BE2C (cell line): Measurements from ENCODE around the gene RPGRIP1.

Source experiments
- DNase-seq: peaks from one replicate; pipeline ENCODE4 v3.0.0-alpha.2; 2020
- H3K27me3 ChIP-seq: fragments of 250-450 bp; sonication (Bioruptor Pico); 2 replicates; pipeline ENCODE4 v1.5.1; 2020; ENCODE audit warnings: mild to moderate bottlenecking
- H3K36me3 ChIP-seq: fragments of 250-450 bp; sonication (Bioruptor Pico); 2 replicates; pipeline ENCODE4 v1.5.1; 2020; ENCODE audit warnings: mild to moderate bottlenecking
- H3K4me1 ChIP-seq: fragments of 250-450 bp; sonication (Bioruptor Pico); 2 replicates; pipeline ENCODE4 v1.5.1; 2020
- H3K4me3 ChIP-seq: 2 replicates; pipeline ENCODE4 v1.5.1; 2011; ENCODE audit warnings: low read depth, low read length
- H3K9me3 ChIP-seq: fragments of 250-450 bp; sonication (Bioruptor Pico); 2 replicates; pipeline ENCODE4 v1.5.1; 2020
- TF ChIP-seq, protein P1 (sequence below): IDR thresholded peaks from 2 replicates; pipeline ENCODE4 v1.5.1; 2012; ENCODE audit warnings: mild to moderate bottlenecking, low read depth, low read length

Gene RPGRIP1

DNA sequence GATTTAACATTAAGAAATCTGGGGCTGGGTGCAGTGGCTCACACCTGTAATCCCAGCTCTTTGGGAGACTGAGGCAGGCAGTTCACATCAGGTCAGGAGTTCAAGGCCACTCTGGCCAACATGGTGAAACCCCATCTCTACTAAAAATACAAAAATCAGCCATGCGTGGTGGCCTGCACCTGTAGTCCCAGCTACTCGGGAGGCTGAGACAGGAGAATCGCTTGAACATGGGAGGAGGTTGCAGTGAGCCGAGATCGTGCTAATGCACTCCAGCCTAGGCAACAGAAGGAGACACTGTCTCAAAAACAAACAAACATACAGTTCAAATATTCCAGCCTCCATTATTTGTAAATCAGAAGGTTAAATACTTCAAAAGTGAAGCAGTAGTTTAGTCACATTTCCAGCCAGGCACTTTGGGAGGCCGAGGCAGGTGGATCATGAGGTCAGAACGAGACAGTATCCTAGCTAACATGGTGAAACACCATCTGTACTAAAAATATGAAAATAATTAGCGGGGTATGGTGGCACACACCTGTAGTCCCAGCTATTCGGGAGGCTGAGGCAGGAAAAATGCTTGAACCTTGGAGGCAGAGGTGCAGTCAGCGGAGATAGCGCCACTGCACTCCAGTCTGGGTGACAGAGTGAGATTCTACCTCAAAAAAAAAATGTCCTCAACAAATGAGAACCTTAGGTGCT lies 40.9 kb upstream of the RPGRIP1 start:
- H3K27me3 ChIP-seq: no peaks in the 10 kb centered on the region
- TF ChIP-seq, protein P1, sequence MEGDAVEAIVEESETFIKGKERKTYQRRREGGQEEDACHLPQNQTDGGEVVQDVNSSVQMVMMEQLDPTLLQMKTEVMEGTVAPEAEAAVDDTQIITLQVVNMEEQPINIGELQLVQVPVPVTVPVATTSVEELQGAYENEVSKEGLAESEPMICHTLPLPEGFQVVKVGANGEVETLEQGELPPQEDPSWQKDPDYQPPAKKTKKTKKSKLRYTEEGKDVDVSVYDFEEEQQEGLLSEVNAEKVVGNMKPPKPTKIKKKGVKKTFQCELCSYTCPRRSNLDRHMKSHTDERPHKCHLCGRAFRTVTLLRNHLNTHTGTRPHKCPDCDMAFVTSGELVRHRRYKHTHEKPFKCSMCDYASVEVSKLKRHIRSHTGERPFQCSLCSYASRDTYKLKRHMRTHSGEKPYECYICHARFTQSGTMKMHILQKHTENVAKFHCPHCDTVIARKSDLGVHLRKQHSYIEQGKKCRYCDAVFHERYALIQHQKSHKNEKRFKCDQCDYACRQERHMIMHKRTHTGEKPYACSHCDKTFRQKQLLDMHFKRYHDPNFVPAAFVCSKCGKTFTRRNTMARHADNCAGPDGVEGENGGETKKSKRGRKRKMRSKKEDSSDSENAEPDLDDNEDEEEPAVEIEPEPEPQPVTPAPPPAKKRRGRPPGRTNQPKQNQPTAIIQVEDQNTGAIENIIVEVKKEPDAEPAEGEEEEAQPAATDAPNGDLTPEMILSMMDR: no peak
- no peaks in the 10 kb centered on the region; the same call in 1 of the 2 replicates for H3K4me1 ChIP-seq
- H3K9me3 ChIP-seq: no peaks in the 10 kb centered on the region
- no peak overlapping the region for H3K4me3 ChIP-seq
- H3K36me3 ChIP-seq: peaks cover 83% of the 10 kb centered on the region
- no peak for DNase-seq

GRCh38 chr14:21240417-21240816 lies 39.5 kb upstream of the RPGRIP1 start:
- Histone ChIP-seq H3K9me3 (no peaks in the 10 kb centered on the region), H3K4me3 (no peak overlapping the region), H3K27me3 (no peaks in the 10 kb centered on the region), H3K4me1 (no peaks in the 10 kb centered on the region), H3K36me3 (peaks cover 83% of the 10 kb centered on the region)
- DNase-seq: no peak
- TF ChIP-seq, protein P1: no peak

DNA sequence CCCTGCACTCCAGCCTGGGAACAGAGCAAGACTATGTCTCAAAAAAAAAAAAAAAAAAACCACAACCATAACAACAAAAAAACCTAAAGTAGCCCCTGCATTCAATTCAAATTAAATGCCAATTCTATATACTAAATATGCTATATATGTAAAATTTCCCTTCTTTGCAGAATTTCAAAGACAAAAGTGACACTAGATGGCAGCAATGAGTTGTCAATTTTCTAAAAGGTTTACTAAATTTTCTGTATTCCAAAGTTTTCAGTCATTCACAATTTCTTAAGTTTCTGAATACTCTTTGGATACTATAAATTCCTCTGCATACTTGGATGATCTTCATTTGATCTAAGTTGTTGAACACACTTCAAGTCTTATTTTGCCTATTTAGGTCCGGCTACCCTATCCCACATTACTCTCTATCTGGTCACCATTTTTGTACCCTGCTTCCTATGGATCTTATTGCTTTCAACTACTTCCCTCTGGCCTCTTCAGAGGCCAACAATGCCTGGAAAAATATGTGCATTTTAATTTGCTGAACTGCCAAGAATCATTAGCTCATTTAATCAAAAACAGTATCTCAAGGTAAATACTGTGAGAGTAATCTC lies 38.6 kb upstream of the RPGRIP1 start:
- no peaks in the 10 kb centered on the region for H3K9me3 ChIP-seq
- peaks cover 83% of the 10 kb centered on the region for H3K36me3 ChIP-seq
- no peak overlapping the region for H3K4me3 ChIP-seq
- TF ChIP-seq, protein P1: peak; percentile 36
- no peaks in the 10 kb centered on the region for H3K27me3 ChIP-seq
- no peak for DNase-seq
- no peaks in the 10 kb centered on the region for H3K4me1 ChIP-seq

DNA sequence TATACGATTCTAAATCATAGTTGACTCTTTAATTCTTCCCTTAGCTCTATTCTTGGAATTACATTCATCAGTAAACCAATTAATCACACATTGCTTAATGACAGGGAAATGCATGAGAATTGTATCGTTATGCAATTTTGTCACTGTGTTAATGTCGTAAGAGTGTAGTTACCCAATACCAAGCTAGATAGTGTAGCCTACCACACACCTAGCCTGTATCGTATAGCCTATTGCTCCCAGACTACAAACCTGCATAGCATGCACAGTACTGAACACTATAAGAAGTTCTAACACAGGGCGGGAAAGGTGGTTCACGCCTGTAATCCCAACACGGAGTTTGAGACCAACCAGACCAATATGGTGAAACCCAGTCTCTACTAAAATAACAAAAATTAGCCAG lies 35.3 kb upstream of the RPGRIP1 start:
- TF ChIP-seq, protein P1: no peak
- no peaks in the 10 kb centered on the region for H3K27me3 ChIP-seq

GRCh38 chr14:21245813-21246212 lies 34.1 kb upstream of the RPGRIP1 start:
- no peak for DNase-seq
- Histone ChIP-seq H3K27me3 (no peaks in the 10 kb centered on the region), H3K36me3 (peaks cover 78% of the 10 kb centered on the region)

More for the DNA sequence above, 35.3 kb upstream of the RPGRIP1 start:
- Histone ChIP-seq H3K4me3 (no peak overlapping the region), H3K36me3 (peaks cover 78% of the 10 kb centered on the region), H3K9me3 (no peaks in the 10 kb centered on the region), H3K4me1 (no peaks in the 10 kb centered on the region)
- DNase-seq: no peak

More at GRCh38 chr14:21245813-21246212, 34.1 kb upstream of the RPGRIP1 start:
- TF ChIP-seq, protein P1: no peak
- Histone ChIP-seq H3K4me1 (no peaks in the 10 kb centered on the region), H3K4me3 (no peak overlapping the region), H3K9me3 (no peaks in the 10 kb centered on the region)
